GM18505 (cell line): Measurements from ENCODE around the gene CMTR1.
"Not testable (repeated sequence)": the region's sequence is repeated elsewhere in the genome, so short reads cannot be mapped to it uniquely, and the experiment has no call there.

ENCODE experiments used
- ATAC-seq: cut with Tn5 transposase; IDR thresholded peaks from one replicate; pipeline ENCODE4 v1.9.1; 2021; ENCODE audit not compliant: unreplicated experiment
- POLR2A ChIP-seq: IDR thresholded peaks from 4 replicates; pipeline ENCODE4 v1.6.1; 2011; ENCODE audit warnings: borderline replicate concordance; ENCODE audit not compliant: insufficient read depth, insufficient read length; ENCODE audit errors: extremely low read depth

CMTR1 gene

DNA sequence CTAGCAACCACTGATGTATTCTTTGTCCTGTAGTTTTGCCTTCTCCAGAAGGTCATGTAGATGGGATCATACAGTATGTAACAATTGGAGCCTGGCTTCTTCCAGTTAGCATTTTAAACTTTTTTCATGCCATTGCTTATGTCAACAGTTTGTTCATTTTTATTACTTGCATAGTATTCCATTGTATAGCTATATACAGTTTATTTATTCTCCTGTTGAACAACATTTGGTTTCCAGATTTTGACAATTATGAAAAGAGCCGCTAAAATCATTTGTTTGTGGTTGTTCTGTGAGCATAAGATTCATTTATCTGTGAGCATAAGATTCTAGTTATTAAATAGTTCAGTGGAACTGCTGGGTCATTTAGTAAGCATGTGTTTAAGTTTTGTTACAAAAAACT is 23.5 kb upstream of the CMTR1 start:
- no peak for ATAC-seq
- no peak for TF ChIP-seq POLR2A

DNA sequence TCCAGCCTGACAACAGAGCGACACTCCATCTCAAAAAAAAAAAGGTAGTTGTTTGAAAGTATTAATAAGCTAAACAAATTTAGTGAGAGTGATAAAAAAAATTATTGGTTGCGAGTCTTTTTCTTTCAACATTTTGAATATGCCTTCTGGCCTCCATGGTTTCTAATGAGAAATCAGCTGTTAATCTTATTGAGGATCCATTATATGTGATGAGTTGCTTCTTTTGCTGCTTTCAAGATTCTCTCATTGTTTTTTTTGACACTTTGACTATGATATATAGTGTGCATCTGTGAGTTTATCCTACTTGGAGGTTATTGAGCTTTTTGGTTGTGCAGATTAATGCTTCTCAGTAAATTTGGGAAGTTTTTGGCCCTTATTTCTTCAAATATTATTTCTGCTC is 15.6 kb upstream of the CMTR1 start:
- ATAC-seq, result no peak

DNA sequence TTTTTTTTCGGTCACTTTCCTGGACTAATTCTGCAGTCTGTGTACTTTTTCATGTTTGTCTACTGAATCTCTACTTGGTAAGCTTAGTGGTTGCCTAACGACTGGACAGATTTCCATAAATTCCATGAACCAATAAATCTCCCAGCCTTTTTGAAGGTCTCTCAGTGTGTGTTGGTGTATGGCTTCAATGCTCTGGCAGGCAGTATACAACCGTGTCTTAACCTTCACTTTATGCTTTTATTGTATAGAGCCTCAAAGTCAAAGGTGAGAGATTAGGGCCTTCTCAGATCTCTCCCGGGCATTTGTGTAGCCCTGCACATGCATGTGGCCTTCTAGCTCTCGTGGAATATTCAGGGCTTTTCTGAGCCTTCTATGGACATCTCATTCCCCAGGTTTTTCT is 14.3 kb upstream of the CMTR1 start:
- ATAC-seq, result no peak
- no peak for TF ChIP-seq POLR2A

More for the DNA sequence above, 15.6 kb upstream of the CMTR1 start:
- no peak for TF ChIP-seq POLR2A

DNA sequence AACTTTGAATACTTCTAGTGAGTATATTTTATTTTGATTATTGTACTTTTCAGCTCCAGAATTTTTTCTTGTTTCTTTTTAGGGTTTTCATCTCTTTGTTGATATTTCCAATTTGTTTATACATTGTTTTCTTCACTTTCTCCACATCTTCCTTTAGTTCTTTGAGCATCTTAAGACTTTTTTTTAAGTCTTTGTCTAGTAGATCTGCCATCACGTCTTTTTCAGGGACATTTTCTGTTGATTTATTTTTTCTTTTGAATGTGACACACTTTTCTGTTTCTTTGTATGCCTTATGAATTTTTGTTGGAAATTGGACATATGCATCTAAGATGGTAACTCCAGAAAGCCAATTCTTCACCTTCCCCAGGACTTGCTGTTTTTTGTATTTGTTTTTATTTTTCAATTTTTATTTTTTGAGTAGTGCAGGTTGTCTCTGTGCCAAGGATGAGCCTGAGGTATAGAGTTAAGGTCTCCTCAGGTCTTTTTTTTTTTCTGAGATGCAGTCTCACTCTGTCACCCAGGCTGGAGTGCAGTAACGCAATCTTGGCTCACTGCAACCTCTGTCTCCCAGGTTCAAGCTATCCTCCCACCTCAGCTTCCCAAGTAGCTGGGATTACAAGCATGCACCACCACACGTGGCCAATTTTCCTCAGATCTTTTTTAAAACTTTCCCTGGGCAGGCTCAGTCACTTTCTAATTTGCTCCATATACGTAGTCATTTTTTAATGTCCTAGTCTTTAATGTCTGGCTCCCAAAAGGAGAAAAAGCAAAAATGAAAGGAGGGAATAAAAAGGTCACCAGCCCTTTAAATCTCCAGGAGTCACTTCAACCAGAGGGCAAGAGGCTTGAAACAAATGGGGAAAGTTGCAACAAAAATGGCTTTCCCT is 6.7 kb upstream of the CMTR1 start:
- no peak for TF ChIP-seq POLR2A
- ATAC-seq, result no peak

DNA sequence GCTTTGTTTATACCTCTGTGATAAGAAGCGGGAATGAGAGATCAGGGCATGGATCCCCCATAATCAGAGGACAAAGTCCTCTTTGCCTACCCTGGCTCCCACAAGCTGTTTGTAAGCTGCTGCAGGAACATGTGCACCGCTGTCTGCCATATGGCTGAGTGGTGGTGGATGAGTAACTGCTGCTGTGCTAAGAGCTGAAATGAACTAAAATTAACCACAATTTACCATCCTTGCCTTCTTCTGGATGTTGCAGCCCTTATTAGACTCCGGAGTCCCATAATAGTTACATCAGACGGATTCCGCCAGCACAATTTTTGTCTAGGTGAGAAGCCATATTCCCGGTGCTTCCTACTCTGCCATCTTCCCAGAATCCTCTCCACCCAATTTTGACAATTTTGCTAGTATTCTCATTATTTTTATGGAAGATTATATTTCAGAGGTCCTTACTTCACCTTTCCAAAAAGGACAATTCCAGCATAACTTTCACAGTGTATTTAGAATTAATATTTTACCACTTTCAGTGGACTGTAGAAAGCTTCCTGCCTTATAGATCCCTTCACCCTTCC is 6.0 kb upstream of the CMTR1 start:
- no peak for TF ChIP-seq POLR2A
- no peak for ATAC-seq

DNA sequence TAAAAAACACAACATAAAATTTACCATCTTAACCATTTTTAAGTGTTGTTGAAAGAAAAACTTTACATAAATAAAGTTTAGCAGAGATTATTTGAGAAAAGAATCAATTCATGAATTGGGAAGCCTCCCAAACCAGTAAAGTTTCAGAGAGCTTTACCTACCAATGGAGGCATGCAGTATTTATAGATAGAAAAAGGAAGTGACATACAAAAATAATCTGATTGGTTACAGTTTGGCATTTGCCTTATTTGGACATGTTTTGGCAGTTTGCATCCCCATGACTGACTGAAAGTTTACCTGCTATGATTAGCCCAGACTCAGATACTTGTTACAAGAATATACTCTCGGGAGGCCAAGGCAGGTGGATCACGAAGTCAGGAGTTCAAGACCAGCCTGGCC is 3.7 kb upstream of the CMTR1 start:
- no peak for ATAC-seq
- TF ChIP-seq POLR2A, result no peak

DNA sequence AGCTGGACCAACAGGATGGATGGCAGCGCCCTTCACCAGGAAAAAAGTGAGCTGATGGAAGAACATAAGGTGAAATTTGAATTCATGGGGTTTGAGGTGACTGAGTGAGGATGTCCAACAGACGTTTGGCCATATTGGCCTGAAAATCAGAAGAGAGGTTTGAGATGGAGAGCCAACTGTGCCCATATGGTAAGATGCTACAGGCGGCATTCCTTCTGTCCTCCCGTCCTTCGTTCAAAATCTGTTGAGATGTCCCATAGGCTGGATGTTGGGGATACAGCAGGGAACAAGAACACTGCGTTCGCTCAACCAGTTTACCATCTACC is 468 bp upstream of the CMTR1 start:
- TF ChIP-seq POLR2A, result no peak
- no peak for ATAC-seq

DNA sequence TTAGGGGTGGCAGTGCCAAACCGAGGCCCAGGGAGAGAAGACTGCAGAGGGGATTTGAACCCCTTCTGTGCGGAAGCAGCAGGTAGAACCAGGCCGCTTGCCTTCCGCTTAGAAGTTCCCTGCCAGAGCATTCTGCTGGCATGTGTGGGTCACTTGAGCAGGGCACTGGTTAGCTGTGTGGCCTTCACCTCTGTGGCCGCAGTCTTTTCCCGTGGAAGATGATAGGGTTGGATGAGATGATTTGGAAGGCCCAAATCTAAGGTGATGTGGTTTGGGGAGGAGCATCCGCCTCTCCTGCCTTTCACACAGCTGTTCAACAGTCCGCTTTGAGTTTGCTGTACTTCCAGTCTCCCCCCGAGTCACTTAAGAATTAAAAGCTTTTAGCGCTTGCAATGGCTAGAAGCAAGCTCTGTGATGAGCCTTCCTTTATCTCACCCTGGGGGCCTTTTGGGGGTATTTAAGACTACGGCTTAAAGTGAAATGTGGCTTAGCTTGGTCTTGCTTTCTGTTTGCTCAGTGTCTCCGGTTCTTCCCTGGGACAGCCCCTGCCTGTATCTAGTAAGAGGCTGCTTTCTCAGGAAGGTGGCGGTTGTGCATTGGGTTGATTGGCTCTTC is 743 bp downstream of the CMTR1 start:
- TF ChIP-seq POLR2A, result no peak
- ATAC-seq, result peak; percentile 15

DNA sequence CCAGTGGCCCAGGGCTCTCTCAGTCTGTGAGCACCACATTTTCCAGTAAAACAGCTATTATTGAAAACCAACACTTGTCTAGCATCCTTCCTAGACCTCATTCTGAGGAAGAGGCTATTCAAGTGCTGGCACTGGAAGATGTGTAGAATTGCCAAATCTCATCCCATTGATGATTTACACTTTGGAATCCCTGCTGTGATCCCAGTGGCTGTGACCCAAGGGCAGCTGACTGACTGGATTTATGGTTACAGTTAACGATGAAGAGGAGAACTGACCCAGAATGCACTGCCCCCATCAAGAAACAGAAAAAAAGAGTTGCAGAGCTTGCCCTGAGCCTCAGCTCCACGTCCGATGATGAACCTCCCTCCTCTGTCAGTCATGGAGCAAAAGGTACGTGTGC is 2.4 kb downstream of the CMTR1 start:
- no peak for TF ChIP-seq POLR2A
- ATAC-seq, result no peak

DNA sequence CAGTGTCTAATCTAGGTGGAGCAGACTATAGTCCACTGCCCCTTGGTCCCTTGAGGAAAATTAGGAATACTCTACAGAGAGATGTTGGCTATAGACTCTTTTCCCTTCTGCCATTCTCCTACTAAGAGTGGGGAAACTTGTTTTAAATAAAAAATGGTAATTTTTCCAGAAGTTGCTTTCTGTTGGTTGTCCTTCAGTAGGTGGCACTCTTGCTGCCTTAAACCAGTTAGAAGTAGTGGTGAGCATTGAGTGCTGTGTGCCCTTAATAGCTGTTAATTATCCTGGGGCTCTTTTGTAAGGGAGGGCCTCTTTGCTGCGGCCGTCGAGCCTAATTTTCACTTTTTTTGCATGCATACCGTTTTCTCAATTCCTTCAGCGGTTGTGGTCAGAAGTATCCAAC is 2.8 kb downstream of the CMTR1 start:
- TF ChIP-seq POLR2A, result no peak
- ATAC-seq, result no peak

DNA sequence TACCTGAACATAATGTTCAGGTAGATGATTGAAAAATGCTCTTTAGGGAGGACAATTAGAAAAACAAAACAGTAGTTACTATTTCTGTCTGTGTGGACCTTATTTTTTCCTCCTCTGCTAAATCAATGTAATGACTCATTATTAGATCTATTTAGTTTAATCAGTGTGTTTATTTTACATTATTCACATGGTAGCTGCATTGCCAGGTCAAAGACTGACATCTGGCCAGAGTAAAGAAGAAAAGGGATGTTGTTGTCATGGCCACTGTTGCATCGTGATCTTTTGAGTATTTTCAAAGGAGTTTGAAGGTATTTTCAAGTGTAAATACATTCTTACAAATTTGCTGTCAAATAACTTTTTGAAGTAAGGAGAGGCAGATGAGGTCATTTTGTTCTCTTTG is 5.9 kb downstream of the CMTR1 start:
- no peak for ATAC-seq
- TF ChIP-seq POLR2A, result no peak

DNA sequence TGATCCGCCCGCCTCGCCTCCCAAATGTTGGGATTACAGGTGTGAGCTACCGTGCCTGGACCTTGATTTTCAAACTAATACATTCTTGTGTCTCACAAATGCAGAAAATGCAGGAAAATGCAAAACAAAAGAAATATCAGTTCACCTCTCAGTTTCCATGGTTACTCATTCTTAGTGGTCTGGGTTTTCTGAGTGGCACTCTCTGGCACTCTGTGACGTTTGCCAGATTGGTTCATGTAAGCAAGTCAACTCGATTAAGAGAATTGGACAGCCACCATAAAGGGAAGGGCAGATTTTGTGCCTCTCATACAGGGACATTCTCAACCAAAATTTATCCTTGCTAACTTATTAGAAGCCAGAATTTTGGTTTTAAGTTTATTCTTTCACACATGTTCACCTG is 8.6 kb downstream of the CMTR1 start:
- no peak for ATAC-seq
- TF ChIP-seq POLR2A, result no peak

DNA sequence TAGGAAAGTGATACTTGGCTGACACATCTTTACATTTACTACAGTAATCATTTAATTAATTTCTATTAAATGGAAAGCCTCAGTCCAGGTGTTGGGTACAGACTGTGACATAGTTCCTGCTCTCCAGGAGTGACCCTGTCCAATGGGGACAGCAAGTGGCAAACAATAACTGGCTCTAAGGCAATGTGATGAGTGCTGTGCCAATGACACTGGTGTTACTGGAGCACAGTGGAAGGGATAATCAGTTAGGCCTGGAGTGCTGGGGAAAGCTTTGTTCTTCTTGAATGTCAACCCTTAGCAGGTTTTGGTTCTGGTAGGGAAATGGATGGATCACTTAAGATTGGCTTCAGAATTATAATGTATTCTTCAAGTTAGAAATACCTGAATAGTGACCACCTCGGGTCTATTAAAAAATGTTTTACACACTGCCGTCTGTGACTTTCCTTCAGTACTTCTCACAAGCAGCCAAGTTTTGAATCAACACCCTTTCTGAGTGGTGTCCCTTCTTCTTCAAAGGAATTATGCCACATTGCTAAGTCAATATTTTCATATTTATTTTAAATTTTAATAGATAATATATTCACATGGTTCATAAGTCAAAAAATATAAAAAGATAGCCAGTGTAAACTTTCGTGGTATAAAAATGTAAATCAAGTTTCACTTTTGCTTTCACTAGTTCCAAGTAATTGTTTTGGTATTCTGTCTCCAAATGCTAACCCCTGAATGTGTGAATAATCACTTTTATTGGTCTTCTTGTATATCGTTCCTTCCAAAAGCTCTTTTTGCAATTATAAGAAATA is 9.6 kb downstream of the CMTR1 start:
- ATAC-seq, result no peak
- no peak for TF ChIP-seq POLR2A

DNA sequence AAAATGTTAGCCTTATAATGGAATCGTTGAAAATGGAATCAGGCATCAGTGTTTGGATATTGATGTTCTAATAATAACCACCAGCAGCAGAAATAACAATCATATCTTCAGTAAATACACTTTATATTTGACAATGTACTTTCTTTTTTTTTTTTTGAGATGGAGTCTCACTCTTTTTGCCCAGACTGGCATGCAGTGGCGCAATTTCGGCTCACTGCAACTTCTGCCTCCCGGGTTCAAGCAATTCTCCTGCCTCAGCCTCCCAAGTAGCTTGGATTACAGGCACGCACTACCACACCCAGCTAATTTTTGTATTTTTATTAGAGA is 10.2 kb downstream of the CMTR1 start:
- not testable (repeated sequence) for ATAC-seq
